ENCODE measurements around the gene ANXA8L1. TPM values are rescaled to one million over a fixed set of nuclear protein-coding genes. Genes with fewer than 3 reads are reported as not detected.

The ANXA8L1 gene
- total RNA-seq, 1 experiment from 2014 or later = 17.4 TPM

- Mint-ChIP-seq H3K27me3 (ENCODE audit: insufficient read depth, unreplicated experiment) (no peaks in the 10 kb centered on the region), H3K4me3 (ENCODE audit: unreplicated experiment) (no peak overlapping the region), H3K36me3 (ENCODE audit: insufficient read depth, unreplicated experiment) (no peaks in the 10 kb centered on the region), H3K9me3 (ENCODE audit: unreplicated experiment) (no peaks in the 10 kb centered on the region), H3K4me1 (ENCODE audit: low read depth, unreplicated experiment) (no peaks in the 10 kb centered on the region), H3K27ac (ENCODE audit: unreplicated experiment) (no peak overlapping the region)
- Histone ChIP-seq H3K4me1 (no peaks in the 10 kb centered on the region), H3K27me3 (replicated peaks; ENCODE audit: control insufficient read depth, insufficient read depth, low read length) (no peaks in the 10 kb centered on the region), H3K9me3 (no peaks in the 10 kb centered on the region), H3K4me3 (ENCODE audit: low read depth, low read length) (no peak overlapping the region), H3K36me3 (ENCODE audit: control insufficient read depth, insufficient read depth, low read length) (no peaks in the 10 kb centered on the region)
- ChIA-PET POLR2A (no interaction called here), CTCF (interaction anchor here (0.7 kb wide), 1 partner anchor 1074 kb away, joined by 4 read pairs; no protein-coding TSS in a partner anchor)
- DNase-seq = no peak
- TF ChIP-seq CTCF (IDR thresholded peaks at IDR 0.05; ENCODE audit: insufficient read depth in 1 of 2, low read depth in 1 of 2, low read length in 1 of 2, severe bottlenecking in 1 of 2, unreplicated experiment in 1 of 2) = no peak
- BruUV-seq (replicated peaks) = no TSS peak
- intact Hi-C loops (cut with micrococcal nuclease; ENCODE audit: unreplicated experiment) = loop anchor here (5.0 kb wide), 1 partner anchor 100 kb away; no protein-coding TSS in a partner anchor
These were observed 47.9 kb upstream of the ANXA8L1 start for GRCh38 chr10:46327685-46328084.

- Mint-ChIP-seq H3K27me3 (ENCODE audit: insufficient read depth, unreplicated experiment) (no peaks in the 10 kb centered on the region), H3K36me3 (ENCODE audit: insufficient read depth, unreplicated experiment) (no peaks in the 10 kb centered on the region), H3K9me3 (ENCODE audit: unreplicated experiment) (no peaks in the 10 kb centered on the region), H3K4me1 (ENCODE audit: low read depth, unreplicated experiment) (no peaks in the 10 kb centered on the region), H3K27ac (ENCODE audit: unreplicated experiment) (no peak overlapping the region), H3K4me3 (ENCODE audit: unreplicated experiment) (no peak overlapping the region)
- Histone ChIP-seq H3K9me3 (no peaks in the 10 kb centered on the region), H3K36me3 (ENCODE audit: control insufficient read depth, insufficient read depth, low read length) (no peaks in the 10 kb centered on the region), H3K4me3 (ENCODE audit: low read depth, low read length) (no peak overlapping the region), H3K27me3 (replicated peaks; ENCODE audit: control insufficient read depth, insufficient read depth, low read length) (no peaks in the 10 kb centered on the region), H3K4me1 (no peaks in the 10 kb centered on the region)
- intact Hi-C loops (cut with micrococcal nuclease; ENCODE audit: unreplicated experiment) = loop anchor here (5.0 kb wide), 1 partner anchor 102 kb away; no protein-coding TSS in a partner anchor
- DNase-seq = no peak
- ChIA-PET POLR2A (no interaction called here), CTCF (no interaction called here)
- TF ChIP-seq CTCF (IDR thresholded peaks at IDR 0.05; ENCODE audit: insufficient read depth in 1 of 2, low read depth in 1 of 2, low read length in 1 of 2, severe bottlenecking in 1 of 2, unreplicated experiment in 1 of 2) = no peak
- no TSS peak for BruUV-seq (replicated peaks)
These were observed 46.5 kb upstream of the ANXA8L1 start for GRCh38 chr10:46328853-46329689.

GRCh38 chr10:46329690-46330016 is 45.9 kb upstream of the ANXA8L1 start:
- no peaks in the 10 kb centered on the region for H3K4me1 ChIP-seq
- Mint-ChIP-seq H3K27ac (ENCODE audit: unreplicated experiment) (no peak overlapping the region), H3K27me3 (ENCODE audit: insufficient read depth, unreplicated experiment) (no peaks in the 10 kb centered on the region), H3K4me3 (ENCODE audit: unreplicated experiment) (no peak overlapping the region), H3K9me3 (ENCODE audit: unreplicated experiment) (no peaks in the 10 kb centered on the region), H3K36me3 (ENCODE audit: insufficient read depth, unreplicated experiment) (no peaks in the 10 kb centered on the region), H3K4me1 (ENCODE audit: low read depth, unreplicated experiment) (no peaks in the 10 kb centered on the region)
- CTCF ChIA-PET = no interaction called here
- H3K9me3 ChIP-seq = no peaks in the 10 kb centered on the region
- intact Hi-C loops (cut with micrococcal nuclease; ENCODE audit: unreplicated experiment) = loop anchor here (5.0 kb wide), 1 partner anchor 102 kb away; no protein-coding TSS in a partner anchor
- H3K4me3 ChIP-seq (ENCODE audit: low read depth, low read length) = no peak overlapping the region
- no peak for DNase-seq
- POLR2A ChIA-PET = no interaction called here
- TF ChIP-seq CTCF (IDR thresholded peaks at IDR 0.05; ENCODE audit: insufficient read depth in 1 of 2, low read depth in 1 of 2, low read length in 1 of 2, severe bottlenecking in 1 of 2, unreplicated experiment in 1 of 2) = no peak
- H3K36me3 ChIP-seq (ENCODE audit: control insufficient read depth, insufficient read depth, low read length) = no peaks in the 10 kb centered on the region
- no peaks in the 10 kb centered on the region for H3K27me3 ChIP-seq (replicated peaks; ENCODE audit: control insufficient read depth, insufficient read depth, low read length)
- no TSS peak for BruUV-seq (replicated peaks)
